Measurements from ENCODE around the gene AKT3. TPM values are rescaled to one million over a fixed set of nuclear protein-coding genes. Genes with fewer than 3 reads are reported as not detected.

The AKT3 gene
- total RNA-seq, result 25.9 and 43.2 TPM in 2 replicates

DNA sequence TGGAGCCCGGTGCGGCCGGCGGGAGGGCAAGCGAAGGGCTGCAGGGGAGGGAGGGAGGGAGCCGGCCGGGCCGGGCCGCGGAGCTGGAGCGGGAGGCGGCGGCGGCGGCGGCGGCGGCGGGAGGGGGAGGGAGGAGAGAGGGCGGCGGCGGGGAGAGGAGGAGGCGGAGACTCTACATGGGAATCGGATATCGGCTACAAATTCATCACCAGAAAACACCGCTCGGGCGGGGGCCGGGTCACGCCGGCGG, at the start of gene AKT3:
Gene AKT3 (minus strand): TSS at position 42 of the 250 bp plus-strand sequence. CDS start 7,073 bp downstream, outside the sequence.

Other genes starting within 250 kb of the AKT3 start
- 7.4 and 8.1 TPM in 2 replicates for gene ZBTB18, start 201.0 kb upstream of the AKT3 start, total RNA-seq